HepG2 (cell line): ENCODE measurements around the gene SIRT6. TPM values are rescaled to one million over a fixed set of nuclear protein-coding genes. Genes with fewer than 3 reads are reported as not detected.

Experiments used
- ATAC-seq: fragments of 200-7000 bp; cut with Tn5 transposase; 3 replicates; pipeline ENCODE4 v1.9.1; 2020; ENCODE audit warnings: mild to moderate bottlenecking, moderate library complexity
- BruUV-seq: library from RNA; stranded (reverse); fragments of 400-500 nt; replicated peaks from 2 replicates; lab custom pipeline; 2021; lab: Mats Ljungman, UMichigan
- CTCF ChIA-PET: fragments of 300-600 bp; formaldehyde crosslinking; extraction: SDS; loops from one replicate; lab custom pipeline; 2021; ENCODE audit warnings: low total read pairs, inconsistent platforms, low intra/inter-chr PET ratio; lab: Yijun Ruan, JAX
- POLR2A ChIA-PET: fragments of 350-600 bp; sonication (Branson Sonifier 250); formaldehyde crosslinking; loops from one replicate; lab custom pipeline; 2020; ENCODE audit warnings: antibody characterized with exemption, inconsistent platforms; lab: Yijun Ruan, JAX
- DNase-seq: peaks from one replicate; pipeline ENCODE4 v3.0.0-alpha.2; 2015; ENCODE audit warnings: low spot score
- FAIRE-seq: peaks from 3 replicates; lab custom pipeline; 2011; peaks lifted over from hg19 to GRCh38; lab: Jason Lieb, UNC
- H2AFZ ChIP-seq: one replicate; pipeline ENCODE4 v1.6.1; 2011; ENCODE audit warnings: low read length, inconsistent platforms
- H3K27ac ChIP-seq: fragments of 300-600 bp; 3 replicates; pipeline ENCODE4 v1.8.0; 2011; ENCODE audit warnings: mixed run types, mild to moderate bottlenecking, mixed read lengths, low read length, inconsistent platforms; ENCODE audit not compliant: insufficient read depth; ENCODE audit errors: extremely low read length
- H3K27me3 ChIP-seq, 2 experiments: fragments of 200-600 bp in 1 of 2; 2 replicates in 1 of 2; 3 replicates in 1 of 2; pipeline versions ENCODE4 v1.6.0 to v1.8.0; 2011; ENCODE audit warnings: low read length in 2 of 2, mild to moderate bottlenecking in 2 of 2, moderate library complexity in 2 of 2, inconsistent platforms in 1 of 2; ENCODE audit not compliant: insufficient read depth in 2 of 2, control insufficient read depth in 1 of 2
- H3K36me3 ChIP-seq, 2 experiments: fragments of 200-600 bp in 1 of 2; replicated peaks in 1 of 2; 2 replicates in 1 of 2; 3 replicates in 1 of 2; pipeline versions ENCODE4 v1.5.1 to v1.8.0; 2011; ENCODE audit warnings: low read length in 2 of 2, inconsistent platforms in 1 of 2; ENCODE audit not compliant: insufficient read depth in 2 of 2, control insufficient read depth in 1 of 2
- H3K4me1 ChIP-seq: 2 replicates; pipeline ENCODE4 v1.5.1; 2012; ENCODE audit warnings: low read length, inconsistent platforms; ENCODE audit not compliant: insufficient read depth
- H3K4me2 ChIP-seq: 2 replicates; pipeline ENCODE4 v1.6.0; 2011; ENCODE audit warnings: low read depth, low read length, inconsistent platforms
- H3K4me3 ChIP-seq, 3 experiments: fragments of 200-600 bp in 1 of 3; sonication (generic), shearing (Covaris generic) in 1 of 3; replicated peaks in 1 of 3; 2 replicates each; pipeline ENCODE4 v1.5.1; 2011 to 2016; ENCODE audit warnings: low read length in 3 of 3, inconsistent platforms in 2 of 3, low read depth in 2 of 3, mild to moderate bottlenecking in 2 of 3, control low read depth in 1 of 3, mixed read lengths in 1 of 3; ENCODE audit not compliant: insufficient read depth in 1 of 3
- H3K79me2 ChIP-seq: one replicate; pipeline ENCODE4 v1.6.1; 2011; ENCODE audit warnings: low read length, inconsistent platforms; ENCODE audit not compliant: insufficient read depth
- H3K9ac ChIP-seq: 2 replicates; pipeline ENCODE4 v1.6.0; 2011; ENCODE audit warnings: mild to moderate bottlenecking, low read depth, low read length, inconsistent platforms; ENCODE audit not compliant: insufficient read depth
- H3K9me3 ChIP-seq: 2 replicates; pipeline ENCODE4 v1.5.1; 2012; ENCODE audit warnings: mild to moderate bottlenecking, low read length
- H4K20me1 ChIP-seq: 2 replicates; pipeline ENCODE4 v1.6.0; 2011; ENCODE audit warnings: inconsistent platforms, mild to moderate bottlenecking, low read length, moderate library complexity; ENCODE audit not compliant: insufficient read depth
- ARHGAP35 ChIP-seq: sonication (generic); formaldehyde crosslinking; IDR thresholded peaks from 2 replicates; pipeline ENCODE4 v1.9.0; 2022; ENCODE audit warnings: mild to moderate bottlenecking, inconsistent platforms, moderate library complexity, missing genetic modification reagents, borderline replicate concordance
- CHD4 ChIP-seq: fragments of 200-600 bp; sonication (generic); IDR thresholded peaks from 2 replicates; pipeline ENCODE4 v1.7.0; 2017; ENCODE audit warnings: mild to moderate bottlenecking, low read length, borderline replicate concordance
- ZFAT ChIP-seq: sonication (generic); formaldehyde crosslinking; conservative IDR thresholded peaks from 2 replicates; pipeline ENCODE4 v1.8.1; 2023; ENCODE audit warnings: missing genetic modification reagents, inconsistent platforms
- ZNF263 ChIP-seq: sonication (generic); formaldehyde crosslinking; IDR thresholded peaks from 2 replicates; pipeline ENCODE4 v1.4.0; 2020; ENCODE audit warnings: missing genetic modification reagents
- ZNF337 ChIP-seq: sonication (generic); formaldehyde crosslinking; IDR thresholded peaks from 2 replicates; pipeline ENCODE4 v1.5.1; 2020; ENCODE audit warnings: missing genetic modification reagents, low read depth, mild to moderate bottlenecking, borderline replicate concordance
- WGBS: methylation state at CpG from one replicate; pipeline ENCODE4 v1.1.6; 2017; ENCODE audit warnings: low lambda C conversion rate; 5-methylcytosine and 5-hydroxymethylcytosine counted together
- in situ Hi-C: cut with HindIII; loops from 2 replicates; pipeline ENCODE4 v1.10.0; 2017; ENCODE audit warnings: low pct_unique_long_range_greater_than_20kb; ENCODE audit not compliant: extremely low pct_ligation_motif_present
- intact Hi-C: fragments of 100-400 bp; cut with micrococcal nuclease; formaldehyde crosslinking; loops from one replicate; pipeline ENCODE4 v1.10.0; 2022; ENCODE audit not compliant: unreplicated experiment
- polyA plus RNA-seq, 8 experiments: library from polyadenylated mRNA; depleted of rRNA in 3 of 8; stranded (reverse) in 7 of 8; unstranded in 1 of 8; fragments of >200 nt; fragmentation: Illumina TruSeq in 4 of 8; extraction: Trizol in 4 of 8; gene quantifications; 2 replicates each; pipeline versions ENCODE4 v1.2.1 to v1.2.3, GENCODE V29; 2011 to 2016; ENCODE audit warnings: low read depth in 4 of 8, missing spikeins in 1 of 8, mixed read lengths in 1 of 8; ENCODE audit not compliant: insufficient read depth in 1 of 8
- total RNA-seq, 5 experiments: library from RNA; depleted of rRNA; stranded (reverse); fragments of >200 nt; fragmentation: Illumina TruSeq; extraction: Trizol; gene quantifications; 2 replicates each; pipeline ENCODE4 v1.2.3, GENCODE V29; 2016; ENCODE audit warnings: low read depth in 1 of 5
- TF ChIP-seq, protein P1 (sequence below): sonication (generic); formaldehyde crosslinking; IDR thresholded peaks from 2 replicates; pipeline ENCODE4 v1.5.0; 2020; ENCODE audit warnings: mild to moderate bottlenecking, missing genetic modification reagents
- TF ChIP-seq, protein P2 (sequence below): sonication (generic); formaldehyde crosslinking; IDR thresholded peaks from 2 replicates; pipeline ENCODE4 v1.9.0; 2022; ENCODE audit warnings: missing genetic modification reagents, mild to moderate bottlenecking, borderline replicate concordance

SIRT6 gene
- total and polyA plus RNA-seq, 2 of the 13 experiments (the other 11 are each of a cell fraction or from before 2014, with no cell fraction given): 11.0 to 18.4 TPM

DNA sequence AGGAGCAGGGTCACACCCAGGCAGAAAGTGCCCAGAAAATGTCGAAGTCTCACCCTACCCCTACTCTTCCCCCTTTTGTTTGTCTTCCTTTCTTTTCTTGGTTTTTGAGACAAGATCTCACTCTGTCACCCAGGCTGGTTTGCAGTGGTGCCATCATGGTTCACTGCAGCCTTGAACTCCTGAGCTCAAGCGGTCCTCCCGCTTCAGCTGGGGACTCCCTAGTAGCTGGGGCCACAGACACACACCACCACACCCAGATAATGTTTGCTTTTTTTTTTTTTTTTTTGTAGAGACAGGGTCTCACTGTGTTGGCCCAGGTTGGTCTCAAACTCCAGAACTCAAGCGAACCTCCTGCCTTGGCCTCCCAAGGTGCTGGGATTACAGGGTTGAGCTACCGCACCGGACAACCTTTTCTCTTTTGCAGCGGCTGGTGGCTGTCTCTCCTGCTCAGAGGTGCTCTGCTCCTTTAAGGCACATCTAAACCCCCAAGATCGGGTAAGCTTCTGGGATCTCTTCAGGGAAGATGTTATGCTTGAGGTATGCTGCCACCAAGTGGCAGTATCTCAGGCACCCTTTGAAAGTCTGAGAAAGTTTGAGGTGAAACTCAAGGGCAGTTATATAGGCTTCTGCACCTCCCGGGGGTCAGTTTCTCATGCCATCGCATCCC lies 24.6 kb upstream of the SIRT6 start (continued):
- TF ChIP-seq, protein P1, sequence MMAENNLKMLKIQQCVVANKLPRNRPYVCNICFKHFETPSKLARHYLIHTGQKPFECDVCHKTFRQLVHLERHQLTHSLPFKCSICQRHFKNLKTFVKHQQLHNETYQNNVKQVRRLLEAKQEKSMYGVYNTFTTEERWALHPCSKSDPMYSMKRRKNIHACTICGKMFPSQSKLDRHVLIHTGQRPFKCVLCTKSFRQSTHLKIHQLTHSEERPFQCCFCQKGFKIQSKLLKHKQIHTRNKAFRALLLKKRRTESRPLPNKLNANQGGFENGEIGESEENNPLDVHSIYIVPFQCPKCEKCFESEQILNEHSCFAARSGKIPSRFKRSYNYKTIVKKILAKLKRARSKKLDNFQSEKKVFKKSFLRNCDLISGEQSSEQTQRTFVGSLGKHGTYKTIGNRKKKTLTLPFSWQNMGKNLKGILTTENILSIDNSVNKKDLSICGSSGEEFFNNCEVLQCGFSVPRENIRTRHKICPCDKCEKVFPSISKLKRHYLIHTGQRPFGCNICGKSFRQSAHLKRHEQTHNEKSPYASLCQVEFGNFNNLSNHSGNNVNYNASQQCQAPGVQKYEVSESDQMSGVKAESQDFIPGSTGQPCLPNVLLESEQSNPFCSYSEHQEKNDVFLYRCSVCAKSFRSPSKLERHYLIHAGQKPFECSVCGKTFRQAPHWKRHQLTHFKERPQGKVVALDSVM (CRISPR knock-in tag): peak; percentile 53; the same call in 1 of the 2 replicates
- TF ChIP-seq CHD4 (no peak), ZNF337 (CRISPR knock-in tag) (no peak), ZNF263 (CRISPR knock-in tag) (peak; percentile 80)
- TF ChIP-seq, protein P2, sequence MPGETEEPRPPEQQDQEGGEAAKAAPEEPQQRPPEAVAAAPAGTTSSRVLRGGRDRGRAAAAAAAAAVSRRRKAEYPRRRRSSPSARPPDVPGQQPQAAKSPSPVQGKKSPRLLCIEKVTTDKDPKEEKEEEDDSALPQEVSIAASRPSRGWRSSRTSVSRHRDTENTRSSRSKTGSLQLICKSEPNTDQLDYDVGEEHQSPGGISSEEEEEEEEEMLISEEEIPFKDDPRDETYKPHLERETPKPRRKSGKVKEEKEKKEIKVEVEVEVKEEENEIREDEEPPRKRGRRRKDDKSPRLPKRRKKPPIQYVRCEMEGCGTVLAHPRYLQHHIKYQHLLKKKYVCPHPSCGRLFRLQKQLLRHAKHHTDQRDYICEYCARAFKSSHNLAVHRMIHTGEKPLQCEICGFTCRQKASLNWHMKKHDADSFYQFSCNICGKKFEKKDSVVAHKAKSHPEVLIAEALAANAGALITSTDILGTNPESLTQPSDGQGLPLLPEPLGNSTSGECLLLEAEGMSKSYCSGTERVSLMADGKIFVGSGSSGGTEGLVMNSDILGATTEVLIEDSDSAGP (CRISPR knock-in tag): peak; percentile 83

DNA sequence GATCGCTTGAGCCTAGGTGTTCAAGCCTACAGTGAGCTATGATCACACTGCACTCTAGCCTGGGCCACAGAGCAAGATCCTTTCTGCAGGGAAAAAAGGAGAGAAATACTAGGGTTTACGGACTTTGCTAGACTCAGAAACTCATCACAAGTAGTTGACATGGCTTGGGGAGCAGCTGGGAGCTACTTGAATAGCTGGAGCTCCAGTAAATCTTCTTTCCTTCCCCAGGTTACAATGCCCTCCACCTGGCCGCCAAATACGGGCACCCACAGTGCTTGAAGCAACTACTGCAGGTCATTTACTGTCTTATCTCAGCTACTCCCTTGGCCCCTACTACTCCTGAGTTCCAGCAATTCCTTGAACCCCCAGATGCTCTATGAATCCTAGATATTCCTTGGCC lies 19.4 kb upstream of the SIRT6 start:
- in situ Hi-C loops: loop anchor here (5.0 to 25.0 kb wide), 2 partner anchors 214 to 339 kb away; partner anchors contain the start of genes EEF2 and ZFR2
- H3K4me3 ChIP-seq: no peak overlapping the region
- ChIA-PET POLR2A (no interaction called here), CTCF (no interaction called here)
- H3K27ac ChIP-seq: no peak overlapping the region
- TF ChIP-seq ARHGAP35 (CRISPR knock-in tag) (no peak), ZFAT (CRISPR knock-in tag) (no peak)
- DNase-seq (no peak), ATAC-seq (no peak), FAIRE-seq (no peak)
- no peaks in the 10 kb centered on the region for H3K79me2 ChIP-seq
- no peaks in the 10 kb centered on the region for H3K9me3 ChIP-seq
- peaks cover 7 to 47% of the 10 kb centered on the region in 2 experiments; a peak in 4 of 5 replicates for H3K27me3 ChIP-seq
- peaks cover 14% of the 10 kb centered on the region for H3K4me1 ChIP-seq
- H3K36me3 ChIP-seq: no peaks in the 10 kb centered on the region
- no peaks in the 10 kb centered on the region for H4K20me1 ChIP-seq
- intact Hi-C loops: no loop called here
- H2AFZ ChIP-seq: no peak overlapping the region
- H3K4me2 ChIP-seq: no peak overlapping the region
- no peak overlapping the region for H3K9ac ChIP-seq
- no TSS peak for BruUV-seq
- 9% methylated on average over 4 of the region's 4 CpGs for WGBS
